ENCODE results near the gene CD52.

Gene CD52, protein sequence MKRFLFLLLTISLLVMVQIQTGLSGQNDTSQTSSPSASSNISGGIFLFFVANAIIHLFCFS

DNA sequence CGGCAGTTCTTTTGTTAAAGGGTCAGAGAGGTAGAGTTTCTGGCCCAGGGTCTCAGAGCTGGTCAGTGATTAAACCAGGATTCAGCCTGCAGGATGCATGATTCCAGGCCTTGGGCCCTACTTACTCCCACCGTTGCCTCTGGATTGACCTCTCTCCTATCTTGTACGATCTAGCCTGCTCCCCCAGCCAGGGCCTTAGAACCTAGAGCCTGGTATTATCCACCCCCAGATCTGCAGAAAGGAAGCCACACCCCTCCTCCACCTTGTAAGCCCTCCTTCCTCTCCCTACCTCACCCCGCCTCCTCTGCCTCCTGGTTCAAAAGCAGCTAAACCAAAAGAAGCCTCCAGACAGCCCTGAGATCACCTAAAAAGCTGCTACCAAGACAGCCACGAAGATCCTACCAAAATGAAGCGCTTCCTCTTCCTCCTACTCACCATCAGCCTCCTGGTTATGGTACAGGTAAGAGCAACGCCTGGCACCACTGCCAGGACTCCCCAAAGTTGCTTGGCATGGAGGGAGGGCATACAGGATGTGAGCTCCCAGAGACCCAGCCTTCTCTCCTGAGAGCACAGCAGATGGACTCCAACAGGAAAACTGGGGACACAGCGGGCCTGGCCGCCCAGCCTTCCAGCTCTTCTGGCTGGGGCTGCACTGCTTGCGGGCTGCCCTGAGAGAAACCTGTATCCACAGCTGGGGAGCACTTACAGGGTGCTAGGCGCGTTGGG is at the start of gene CD52:
Gene CD52 (plus strand): TSS at position 347 of the 726 bp plus-strand sequence. CDS start 60 bp downstream, at position 407.
- peak; percentile 58 for DNase-seq (ENCODE audit: low read depth)

DNA sequence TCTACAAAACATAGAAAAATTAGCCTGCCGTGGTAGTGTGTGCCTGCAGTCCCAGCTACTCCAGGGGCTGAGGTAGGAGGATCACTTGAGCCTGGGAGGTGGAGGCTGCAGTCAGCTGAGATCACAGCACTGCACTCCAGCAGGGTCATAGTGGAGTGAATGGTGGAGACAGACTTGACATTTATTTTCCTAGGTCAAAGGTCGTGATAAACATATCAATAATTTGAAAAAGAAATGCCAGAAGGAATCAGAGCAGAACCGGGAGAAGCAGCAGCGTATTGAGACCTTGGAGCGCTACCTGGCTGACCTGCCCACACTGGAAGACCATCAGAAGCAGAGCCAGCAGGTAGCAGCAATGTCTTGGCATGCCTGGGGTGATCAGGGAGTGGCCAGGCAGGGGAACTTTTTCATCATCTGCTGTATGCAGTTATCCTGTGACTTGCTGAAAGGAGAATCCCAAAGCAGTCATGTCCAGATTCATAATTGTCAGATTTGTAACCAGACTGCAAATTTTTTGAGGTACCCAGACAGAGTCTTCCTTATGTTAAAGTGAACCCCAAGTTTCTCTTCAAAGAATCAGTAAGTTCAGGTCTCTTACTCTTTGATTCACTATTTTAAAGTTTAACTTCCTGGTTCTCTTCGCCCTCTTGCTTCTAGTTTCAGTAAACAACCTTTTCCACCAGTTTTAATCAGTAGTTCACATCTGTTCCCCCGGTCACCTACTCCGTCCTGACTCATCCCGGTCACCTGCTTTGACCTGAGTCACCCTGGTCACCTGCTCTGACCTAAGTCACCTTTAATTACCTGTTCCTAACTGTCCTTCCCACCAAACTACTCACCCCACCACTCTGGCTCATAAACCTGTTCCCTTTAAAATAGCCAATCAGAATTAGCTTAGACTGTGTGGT is 49.2 kb upstream of the CD52 start:
- DNase-seq (ENCODE audit: low read depth): no peak

DNA sequence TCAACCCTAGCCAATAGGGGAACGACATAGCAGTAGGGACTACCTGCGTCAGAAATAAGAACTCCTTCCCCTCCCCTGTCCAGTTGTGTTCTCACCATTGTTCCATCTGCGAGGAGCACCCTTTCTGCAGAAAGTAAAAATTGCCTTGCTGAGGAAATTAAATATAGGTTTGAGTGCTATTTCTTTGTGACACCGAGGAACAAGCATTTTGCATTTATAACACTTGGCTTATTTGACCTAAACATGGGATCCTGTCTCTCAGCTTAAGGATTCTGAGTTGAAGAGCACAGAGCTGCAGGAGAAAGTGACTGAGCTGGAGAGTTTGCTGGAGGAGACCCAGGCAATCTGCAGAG is 48.6 kb upstream of the CD52 start:
- DNase-seq (ENCODE audit: low read depth): no peak

DNA sequence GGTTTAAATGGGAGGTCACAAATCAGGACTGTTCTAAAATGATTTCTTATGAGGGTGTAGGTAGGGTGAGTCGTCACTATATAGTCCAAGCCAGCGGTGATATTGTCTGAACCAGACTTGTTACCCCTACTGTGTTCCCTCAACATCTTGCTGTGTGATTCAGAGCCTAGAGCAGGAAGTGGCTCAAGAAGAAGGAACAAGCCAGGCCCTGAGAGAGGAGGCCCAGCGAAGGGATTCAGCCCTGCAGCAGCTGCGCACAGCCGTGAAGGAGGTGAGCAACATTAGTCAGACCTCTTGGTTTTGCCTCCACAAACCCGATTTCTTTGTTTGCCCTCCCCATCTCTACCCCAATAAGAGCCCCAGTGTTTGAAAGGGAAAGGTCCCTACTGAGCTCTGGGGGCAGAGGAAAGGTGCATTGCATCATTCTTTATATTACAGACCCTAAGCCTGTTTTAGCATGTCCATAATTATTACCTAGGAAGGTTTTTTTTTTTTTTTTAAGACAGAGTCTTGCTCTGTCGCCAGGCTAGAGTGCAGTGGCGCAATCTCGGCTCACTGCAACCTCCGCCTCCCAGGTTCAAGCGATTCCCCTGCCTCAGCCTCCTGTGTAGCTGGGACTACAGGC is 42.8 kb upstream of the CD52 start:
- DNase-seq (ENCODE audit: low read depth): no peak

DNA sequence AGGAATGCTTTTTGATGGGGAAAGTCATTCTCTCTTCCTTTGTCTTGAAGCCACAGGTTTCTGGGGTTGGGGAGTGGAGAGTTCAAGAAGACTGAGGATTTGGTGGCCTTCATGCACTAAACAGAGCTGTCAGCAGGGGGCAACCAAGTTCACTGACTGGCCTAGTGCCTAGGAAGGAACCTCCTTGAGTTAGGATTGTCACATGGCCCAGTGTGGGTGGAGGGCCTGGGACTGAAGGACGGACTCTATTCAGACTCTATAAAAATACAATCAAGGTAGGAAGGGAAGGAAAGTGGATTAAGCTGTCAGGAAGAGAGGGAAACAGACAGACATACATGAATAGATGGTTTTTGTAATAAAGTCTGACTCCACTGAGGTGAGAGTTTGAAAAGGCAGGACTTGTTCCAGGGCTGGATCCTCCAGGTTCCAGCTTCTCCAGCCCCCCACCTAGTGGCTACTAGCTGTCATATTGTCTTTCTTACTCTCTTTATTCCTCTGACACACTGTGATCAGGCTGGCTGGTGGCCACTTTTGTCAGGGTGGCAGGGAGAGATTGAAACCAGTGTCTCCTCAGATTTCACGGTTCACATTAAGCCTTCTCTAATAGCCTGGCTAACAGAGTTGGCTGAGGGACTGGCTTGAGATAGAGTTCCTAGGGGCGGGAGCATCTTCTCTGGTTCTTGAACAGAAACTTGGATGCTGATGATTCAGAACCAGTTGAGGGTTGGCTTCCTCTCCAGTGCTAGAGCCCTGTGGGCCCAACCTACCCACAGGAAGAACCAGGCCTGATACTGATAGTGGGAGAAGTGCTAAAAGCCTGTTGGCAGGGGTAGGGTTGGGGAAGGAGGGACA is 42.0 kb upstream of the CD52 start:
- DNase-seq (ENCODE audit: low read depth): peak; percentile 65

DNA sequence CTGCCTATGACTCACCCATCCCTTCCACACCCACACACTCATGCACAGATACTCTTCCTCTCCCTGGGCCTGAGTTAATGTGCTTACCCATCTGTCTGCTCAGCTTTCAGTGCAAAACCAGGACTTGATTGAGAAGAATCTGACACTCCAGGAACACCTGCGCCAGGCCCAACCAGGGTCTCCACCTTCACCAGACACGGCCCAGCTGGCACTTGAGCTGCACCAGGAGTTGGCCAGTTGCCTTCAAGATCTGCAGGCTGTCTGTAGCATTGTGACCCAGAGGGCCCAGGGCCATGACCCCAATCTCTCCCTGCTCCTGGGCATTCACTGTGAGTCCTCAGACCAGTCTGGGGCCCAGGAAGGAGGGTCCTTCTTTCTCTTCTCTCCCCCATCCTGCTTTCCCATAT is 41.3 kb upstream of the CD52 start:
- no peak for DNase-seq (ENCODE audit: low read depth)

DNA sequence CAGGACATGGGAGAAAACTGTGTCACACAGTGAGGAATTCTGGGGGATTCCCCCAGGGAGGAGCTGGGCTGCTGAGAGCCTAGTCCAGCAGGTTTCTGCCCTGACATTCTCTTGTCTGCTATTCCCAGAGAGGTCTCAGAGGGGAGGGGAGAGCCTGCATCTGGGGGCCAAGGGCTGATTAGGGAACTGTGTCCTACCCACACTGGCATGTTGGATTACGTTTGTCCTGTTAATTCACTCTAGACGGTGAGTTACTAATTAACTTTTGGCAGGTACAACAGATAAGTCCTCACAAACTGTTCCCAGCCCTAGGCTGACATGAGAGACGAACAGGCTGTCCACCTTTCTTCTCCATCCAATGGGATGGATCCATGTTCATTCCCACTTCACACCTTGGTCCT is 40.5 kb upstream of the CD52 start:
- no peak for DNase-seq (ENCODE audit: low read depth)

DNA sequence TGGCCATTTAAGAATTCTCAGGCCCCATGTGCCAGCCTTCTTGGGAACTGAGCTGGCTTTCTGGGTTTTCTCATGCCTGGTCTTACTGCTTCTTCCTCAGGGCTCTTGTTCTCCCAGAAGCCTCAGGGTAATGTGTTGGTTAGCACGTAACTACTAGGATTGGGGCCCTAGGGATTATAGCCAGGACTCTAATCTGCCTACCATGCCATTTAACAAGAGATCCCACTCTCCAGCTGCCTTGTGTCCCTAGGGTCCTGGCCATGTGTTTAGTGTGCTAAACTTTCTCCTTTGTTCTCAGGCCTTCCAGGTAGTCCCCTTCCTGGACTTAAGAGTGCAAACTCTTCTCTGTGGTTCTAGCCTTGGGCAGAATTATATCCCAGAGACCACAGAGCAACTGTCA is 40.0 kb upstream of the CD52 start:
- DNase-seq (ENCODE audit: low read depth): no peak

DNA sequence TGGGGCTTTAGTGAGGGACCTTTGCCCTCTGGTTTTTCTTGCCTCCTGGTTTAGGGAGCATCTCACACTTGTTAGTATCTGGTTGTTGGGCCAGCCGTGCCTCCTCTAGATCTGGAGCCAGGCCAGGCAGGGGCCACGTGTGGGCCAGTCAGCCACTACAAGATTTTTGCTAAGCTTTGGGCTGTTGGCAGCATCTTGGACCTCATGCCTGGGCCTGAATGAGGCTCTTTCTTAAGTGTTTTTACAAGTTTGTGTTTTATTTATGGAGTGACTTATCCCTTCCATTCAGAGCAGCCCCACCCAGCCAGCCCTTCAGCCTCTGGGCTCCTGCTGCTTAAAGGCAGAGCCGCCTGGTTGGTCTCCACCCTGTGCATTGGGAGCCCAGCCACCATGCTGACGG is 39.5 kb upstream of the CD52 start:
- DNase-seq (ENCODE audit: low read depth): no peak

DNA sequence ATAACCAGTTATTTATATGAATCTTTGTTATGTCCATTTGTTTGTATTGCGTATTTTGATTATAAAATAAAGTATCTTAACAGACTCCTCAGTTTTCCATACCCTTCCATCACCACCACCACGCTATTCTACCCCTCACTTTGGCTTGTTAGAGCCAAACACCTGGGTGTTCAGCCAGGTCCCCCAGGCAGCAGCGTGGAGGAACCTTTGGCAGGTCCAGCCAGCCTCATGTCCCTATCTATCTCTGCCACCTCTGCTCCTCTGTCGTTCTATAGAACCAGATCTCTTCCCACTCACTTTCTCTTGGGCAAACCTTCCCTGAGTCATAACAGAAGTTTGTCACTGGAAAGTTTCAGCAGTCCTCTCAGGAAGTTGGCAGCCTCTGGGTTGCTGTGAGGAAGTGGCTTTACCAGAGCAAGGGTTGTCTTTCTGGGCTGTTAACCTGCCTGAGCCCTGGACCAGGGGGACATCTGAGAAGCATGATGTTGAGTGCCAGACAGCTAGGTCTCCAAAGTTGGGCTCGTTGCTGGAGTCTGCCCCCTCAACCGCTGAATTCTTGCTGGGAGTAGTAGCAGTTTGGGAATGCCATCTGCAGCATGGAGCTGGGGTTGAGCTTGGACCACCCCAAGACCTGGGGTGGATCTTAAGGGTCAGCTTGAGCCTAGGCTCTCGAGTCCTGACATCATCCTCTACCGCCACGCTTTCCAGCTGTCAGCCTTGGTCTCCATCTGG is 38.9 kb upstream of the CD52 start:
- DNase-seq (ENCODE audit: low read depth): no peak

DNA sequence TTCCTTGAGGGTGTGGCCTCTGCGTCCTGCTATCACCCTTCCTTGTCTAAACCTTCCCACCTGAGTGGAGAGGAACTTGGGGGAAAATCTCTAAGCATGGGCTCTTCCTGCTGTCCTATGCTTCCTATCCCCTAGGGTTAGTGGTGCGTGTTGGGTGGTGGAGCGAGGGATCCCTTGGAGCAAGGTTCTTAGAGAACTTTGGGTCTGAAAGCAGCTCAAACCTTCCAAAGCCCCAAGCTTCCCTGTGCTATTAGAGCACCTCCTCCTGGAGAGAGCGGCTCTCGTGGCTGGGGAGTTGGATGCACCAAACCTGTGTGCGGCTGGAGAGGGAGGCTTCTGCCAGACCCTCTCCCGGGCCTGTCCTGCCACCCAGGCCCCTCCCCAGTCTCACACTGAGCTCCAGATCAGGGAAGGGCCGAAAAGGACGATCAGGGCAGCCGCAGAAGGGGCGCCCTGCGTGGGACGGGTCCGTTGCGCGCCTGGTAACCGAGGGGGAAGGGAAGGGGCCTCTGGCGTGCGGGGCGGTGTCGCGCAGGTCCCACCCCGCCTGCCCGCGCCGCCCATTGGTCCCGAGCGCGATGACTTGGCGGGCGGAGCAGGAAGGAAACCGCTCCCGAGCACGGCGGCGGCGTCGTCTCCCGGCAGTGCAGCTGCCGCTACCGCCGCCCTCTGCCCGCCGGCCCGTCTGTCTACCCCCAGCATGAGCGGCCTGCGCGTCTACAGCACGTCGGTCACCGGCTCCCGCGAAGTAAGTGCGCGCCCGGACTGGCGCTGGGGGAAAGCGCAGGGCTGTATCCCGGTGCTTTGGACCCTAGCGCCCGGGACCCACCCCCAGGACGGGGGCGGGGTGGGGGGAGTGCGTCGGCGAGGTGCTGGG is 38.1 kb upstream of the CD52 start, which contains the start of gene SH3BGRL3:
Gene SH3BGRL3 (plus strand): TSS at position 631 of the 877 bp plus-strand sequence. CDS start 70 bp downstream, at position 701.
- peak; percentile 78 for DNase-seq (ENCODE audit: low read depth)

DNA sequence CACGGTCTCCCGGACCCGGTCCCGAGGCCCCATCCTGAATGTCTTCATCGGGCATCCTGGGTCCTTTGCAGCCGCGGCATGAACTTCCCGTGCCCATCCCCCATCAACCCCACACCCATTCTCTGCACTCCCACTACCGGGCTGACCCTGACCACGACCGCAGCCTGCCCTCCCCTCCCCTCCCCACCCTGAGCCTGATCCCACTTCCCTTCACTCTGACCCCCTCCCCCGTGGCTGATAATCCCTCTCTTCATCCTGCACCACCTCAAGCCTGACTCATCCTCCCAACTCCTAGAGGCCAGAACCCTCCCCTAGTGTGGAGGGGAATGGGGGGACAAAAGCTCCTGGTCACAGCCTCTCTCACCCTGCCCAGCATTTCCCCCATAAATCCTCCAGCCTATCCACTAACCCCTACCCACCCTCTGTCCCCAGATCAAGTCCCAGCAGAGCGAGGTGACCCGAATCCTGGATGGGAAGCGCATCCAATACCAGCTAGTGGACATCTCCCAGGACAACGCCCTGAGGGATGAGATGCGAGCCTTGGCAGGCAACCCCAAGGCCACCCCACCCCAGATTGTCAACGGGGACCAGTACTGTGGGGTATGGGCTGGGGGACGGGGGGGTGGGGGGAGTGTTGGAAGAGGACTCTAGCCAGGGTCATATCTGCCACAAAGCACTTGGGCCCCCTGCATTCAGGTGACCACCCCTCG is 37.3 kb upstream of the CD52 start:
- DNase-seq (ENCODE audit: low read depth): no peak

DNA sequence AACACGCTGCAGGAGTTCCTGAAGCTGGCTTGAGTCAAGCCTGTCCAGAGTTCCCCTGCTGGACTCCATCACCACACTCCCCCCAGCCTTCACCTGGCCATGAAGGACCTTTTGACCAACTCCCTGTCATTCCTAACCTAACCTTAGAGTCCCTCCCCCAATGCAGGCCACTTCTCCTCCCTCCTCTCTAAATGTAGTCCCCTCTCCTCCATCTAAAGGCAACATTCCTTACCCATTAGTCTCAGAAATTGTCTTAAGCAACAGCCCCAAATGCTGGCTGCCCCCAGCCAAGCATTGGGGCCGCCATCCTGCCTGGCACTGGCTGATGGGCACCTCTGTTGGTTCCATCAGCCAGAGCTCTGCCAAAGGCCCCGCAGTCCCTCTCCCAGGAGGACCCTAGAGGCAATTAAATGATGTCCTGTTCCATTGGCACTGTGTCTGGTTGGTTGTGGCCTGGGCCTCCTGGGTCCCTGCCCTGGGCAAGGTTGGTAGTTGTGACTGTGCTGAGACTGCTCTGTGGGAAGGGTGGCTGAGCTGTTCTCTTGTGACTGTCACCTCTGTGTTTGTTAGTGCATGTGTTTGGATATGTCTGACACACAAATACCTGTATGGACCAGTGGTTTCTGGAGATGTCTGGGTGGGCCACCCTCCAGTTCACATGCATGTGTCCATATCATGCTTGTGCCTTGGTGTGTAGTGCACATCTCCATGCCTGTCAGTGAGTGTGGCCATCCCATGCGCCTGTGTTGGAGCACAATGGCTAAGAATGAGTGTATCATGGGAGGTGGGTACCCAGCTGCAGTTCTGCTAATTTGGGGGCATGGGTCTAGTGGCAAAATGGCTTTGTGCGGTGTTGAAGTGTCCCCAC is 36.4 kb upstream of the CD52 start:
- no peak for DNase-seq (ENCODE audit: low read depth)

DNA sequence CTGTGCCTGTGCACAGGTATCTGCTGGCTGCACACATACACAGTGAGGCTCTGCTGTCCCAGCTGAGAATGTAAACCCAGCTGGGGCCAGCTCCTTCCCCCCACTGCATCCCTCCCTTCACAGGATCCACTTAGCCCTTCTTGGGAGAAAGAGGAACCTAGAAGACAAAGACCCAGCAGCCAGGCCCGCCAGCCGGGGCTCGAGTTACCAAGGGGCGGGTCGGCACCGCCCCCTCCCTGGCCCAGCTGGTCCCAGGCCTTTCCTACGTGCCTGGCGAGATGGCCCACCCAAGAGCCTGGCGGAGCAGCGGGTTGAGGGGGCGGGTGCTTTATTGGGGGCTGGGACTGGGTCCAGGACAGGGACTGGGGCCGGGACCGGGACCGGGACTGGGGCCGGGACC is 35.8 kb upstream of the CD52 start:
- no peak for DNase-seq (ENCODE audit: low read depth)

DNA sequence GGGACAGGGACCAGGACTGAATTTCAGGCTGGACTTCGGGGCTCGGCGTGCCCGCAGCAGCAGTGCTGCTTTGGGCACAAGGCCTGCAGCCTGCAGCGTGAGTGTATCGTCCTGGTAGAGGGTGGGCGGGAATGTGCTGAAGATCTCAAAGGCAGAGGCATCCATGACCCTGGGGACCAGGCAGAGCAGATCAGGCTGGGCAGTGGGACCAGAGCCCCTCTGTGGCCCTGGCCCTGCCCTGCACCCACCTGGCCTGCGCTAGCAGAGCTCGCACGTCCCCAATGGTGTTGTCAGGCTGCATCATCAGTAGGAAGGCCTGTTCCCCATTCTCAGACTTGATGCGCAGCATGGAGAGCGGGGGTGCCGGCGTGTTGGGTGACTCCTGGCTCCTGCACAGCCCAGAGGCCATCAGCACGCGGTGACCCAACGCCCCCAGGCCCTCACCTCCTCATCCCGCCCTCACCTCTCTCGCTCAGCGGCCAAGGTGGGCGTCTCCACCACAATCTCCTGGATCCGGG is 35.3 kb upstream of the CD52 start:
- DNase-seq (ENCODE audit: low read depth): no peak

DNA sequence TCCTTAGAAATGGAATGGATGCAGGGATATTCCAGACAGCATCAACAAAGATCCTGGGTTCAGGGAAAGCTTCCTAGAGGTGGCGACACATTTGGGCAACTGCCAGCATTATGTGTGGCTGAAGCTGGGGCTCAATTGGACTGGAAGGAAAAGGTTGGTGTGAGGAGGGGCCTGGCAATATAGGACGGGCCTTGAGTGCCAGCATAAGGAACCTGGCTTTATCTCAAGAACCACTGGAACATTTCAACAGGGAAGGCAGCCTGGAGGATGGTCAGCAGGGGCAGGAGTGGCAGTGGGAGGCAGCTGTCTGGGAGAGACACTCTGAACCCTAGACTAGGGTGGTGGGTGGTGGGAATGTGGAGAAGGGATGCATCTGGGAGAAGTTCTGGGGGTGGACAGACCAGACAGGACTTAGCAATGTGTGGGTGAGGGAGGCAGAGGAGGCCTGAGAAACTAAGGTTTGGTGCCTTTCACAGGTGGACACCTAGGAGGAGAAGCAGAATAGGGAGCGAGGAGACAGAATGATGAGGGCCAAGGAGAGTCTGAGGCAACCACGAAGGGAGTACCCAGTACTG is 34.4 kb upstream of the CD52 start:
- no peak for DNase-seq (ENCODE audit: low read depth)

DNA sequence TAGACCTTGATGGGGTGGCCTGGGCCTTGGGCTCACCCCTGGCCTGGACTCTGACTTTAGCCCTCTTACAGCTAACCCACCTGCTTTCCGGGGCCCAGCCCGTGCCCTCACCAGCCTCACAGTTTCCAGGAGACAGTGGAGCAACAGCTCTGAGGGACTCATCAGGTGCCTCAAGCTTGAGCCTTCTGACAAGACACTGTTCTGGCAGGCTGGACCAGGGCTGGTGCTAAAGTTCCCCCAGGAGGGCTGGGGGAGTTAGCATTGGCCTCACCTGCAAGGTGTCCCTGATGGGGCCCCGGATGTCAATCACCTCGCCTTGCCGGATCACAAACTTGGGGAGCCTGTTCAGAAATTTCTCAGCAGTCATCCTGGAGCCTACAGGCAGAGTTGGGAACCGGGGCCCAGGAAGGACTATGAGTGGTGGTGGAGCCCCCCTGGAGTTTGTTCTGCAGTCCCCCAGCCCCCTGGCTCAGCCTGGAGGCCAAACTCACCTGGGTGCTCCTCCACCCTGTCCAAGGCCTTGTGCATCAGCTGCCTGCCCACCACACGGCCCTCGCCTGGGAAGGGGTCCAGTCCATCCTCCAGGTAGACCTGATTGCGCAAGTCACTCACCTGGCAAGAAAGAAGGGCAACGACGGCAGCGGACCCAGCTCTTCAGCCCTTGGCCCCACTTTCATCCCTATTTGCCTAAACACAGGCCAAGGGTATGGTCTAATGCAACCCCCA is 33.7 kb upstream of the CD52 start:
- no peak for DNase-seq (ENCODE audit: low read depth)

All from activated T-helper 9 cell treated with anti-CD3 and anti-CD28 coated beads, Interleukin-2, amount 50 U/mL, for 16 hours (primary cell).